B cell (primary cell): ENCODE data around the gene KRTAP10-1. TPM values are rescaled to one million over a fixed set of nuclear protein-coding genes. Genes with fewer than 3 reads are reported as not detected.

Experiments
- ATAC-seq: fragments of 200-7000 bp; cut with Tn5 transposase; one replicate; pipeline ENCODE4 v1.10.0; 2021; ENCODE audit warnings: low read depth, mild to moderate bottlenecking, moderate number of reproducible peaks, moderate library complexity
- CTCF ChIA-PET: fragments of 350-600 bp; sonication (Branson Sonifier 250); formaldehyde crosslinking; loops from one replicate; lab custom pipeline; 2021; ENCODE audit warnings: antibody characterized with exemption, inconsistent platforms; lab: Charles Lee
- POLR2A ChIA-PET: fragments of 350-600 bp; sonication (Branson Sonifier 250); formaldehyde crosslinking; loops from one replicate; lab custom pipeline; 2021; ENCODE audit warnings: antibody characterized with exemption; lab: Charles Lee
- DNase-seq: peaks from one replicate; pipeline ENCODE4 v3.0.0; 2013
- H2AFZ ChIP-seq: 2 replicates; pipeline ENCODE4 v1.6.1; 2012; ENCODE audit warnings: mild to moderate bottlenecking, low read depth, low read length; ENCODE audit not compliant: insufficient read depth, poor library complexity, severe bottlenecking
- H3K27ac ChIP-seq, 2 donors: 1 replicate in 1 of 2; 2 replicates in 1 of 2; pipeline ENCODE4 v1.5.1; 2012 to 2013; ENCODE audit warnings: low read length in 2 of 2, mild to moderate bottlenecking in 2 of 2, moderate library complexity in 1 of 2
- H3K27me3 ChIP-seq, 4 experiments: fragments of 200-600 bp in 1 of 4; sonication (generic) in 1 of 4; replicated peaks in 1 of 4; 1 replicate in 2 of 4; 2 replicates in 2 of 4; pipeline versions ENCODE4 v1.6.1 to v1.7.0; 2013 to 2016; ENCODE audit warnings: low read length in 3 of 4, mild to moderate bottlenecking in 2 of 4, mixed read lengths in 1 of 4, moderate library complexity in 1 of 4; ENCODE audit not compliant: insufficient read depth in 4 of 4, control insufficient read depth in 3 of 4; ENCODE audit errors: control extremely low read depth in 1 of 4
- H3K36me3 ChIP-seq, 2 experiments: replicated peaks in 1 of 2; 1 replicate in 1 of 2; 2 replicates in 1 of 2; pipeline versions ENCODE4 v1.6.1 to v1.7.1; 2013; ENCODE audit warnings: low read length in 1 of 2; ENCODE audit not compliant: insufficient read depth in 2 of 2, control insufficient read depth in 1 of 2; ENCODE audit errors: control extremely low read depth in 1 of 2, extremely low read depth in 1 of 2
- H3K4me1 ChIP-seq, 2 donors: fragments of 200-600 bp in 1 of 2; sonication (generic) in 1 of 2; 1 replicate in 1 of 2; 2 replicates in 1 of 2; pipeline versions ENCODE4 v1.5.1 to v1.6.1; 2013 to 2017; ENCODE audit warnings: low read length in 2 of 2; ENCODE audit not compliant: control insufficient read depth in 2 of 2, insufficient read depth in 2 of 2
- H3K4me2 ChIP-seq: replicated peaks from 2 replicates; pipeline ENCODE3; 2012; ENCODE audit warnings: mild to moderate bottlenecking, low read depth, low read length; ENCODE audit not compliant: poor library complexity, severe bottlenecking
- H3K4me3 ChIP-seq, 5 experiments: fragments of 200-600 bp in 1 of 5; sonication (generic) in 1 of 5; 1 replicate in 3 of 5; 2 replicates in 2 of 5; pipeline versions ENCODE4 v1.5.1 to v1.7.0; 2011 to 2016; ENCODE audit warnings: low read length in 4 of 5, mild to moderate bottlenecking in 4 of 5, low read depth in 2 of 5, control low read depth in 1 of 5, moderate library complexity in 1 of 5; ENCODE audit not compliant: insufficient read depth in 1 of 5; ENCODE audit errors: control extremely low read depth in 1 of 5, extremely low read depth in 1 of 5
- H3K79me2 ChIP-seq: fragments of 200-600 bp; sonication (generic); one replicate; pipeline ENCODE4 v1.6.0; 2016; ENCODE audit warnings: low read length; ENCODE audit not compliant: control insufficient read depth, insufficient read depth
- H3K9ac ChIP-seq: fragments of 200-600 bp; sonication (generic); 2 replicates; pipeline ENCODE4 v1.6.1; 2017; ENCODE audit warnings: mild to moderate bottlenecking, low read length, moderate library complexity
- H3K9me3 ChIP-seq, 3 donors: one replicate each; pipeline versions ENCODE4 v1.6.1 to v1.7.1; 2013; ENCODE audit warnings: low read length in 2 of 3; ENCODE audit not compliant: control insufficient read depth in 2 of 3, insufficient read depth in 1 of 3; ENCODE audit errors: control extremely low read depth in 1 of 3
- H4K20me1 ChIP-seq: 2 replicates; pipeline ENCODE4 v1.6.0; 2012; ENCODE audit warnings: mild to moderate bottlenecking, low read length; ENCODE audit not compliant: insufficient read depth, control insufficient read depth, poor library complexity, severe bottlenecking
- H3K27ac Mint-ChIP-seq: one replicate; pipeline ENCODE4 v1.8.0; 2021; ENCODE audit warnings: mixed read lengths
- H3K27me3 Mint-ChIP-seq: one replicate; pipeline ENCODE4 v1.8.0; 2021; ENCODE audit warnings: mixed read lengths
- H3K4me1 Mint-ChIP-seq: one replicate; pipeline ENCODE4 v1.8.0; 2021; ENCODE audit warnings: mixed read lengths
- H3K4me3 Mint-ChIP-seq: one replicate; pipeline ENCODE4 v1.8.0; 2021; ENCODE audit warnings: mixed read lengths
- H3K9me3 Mint-ChIP-seq: one replicate; pipeline ENCODE4 v1.8.0; 2022; ENCODE audit warnings: mixed read lengths; ENCODE audit not compliant: insufficient read depth
- CTCF ChIP-seq: fragments of 200-600 bp; IDR thresholded peaks from one replicate; pipeline ENCODE4 v1.8.0; 2022; ENCODE audit warnings: antibody characterized with exemption, mild to moderate bottlenecking
- EZH2 ChIP-seq: IDR thresholded peaks from 2 replicates; pipeline ENCODE4 v1.6.1; 2012; ENCODE audit warnings: borderline replicate concordance, low read depth, mild to moderate bottlenecking, moderate library complexity, low read length; ENCODE audit not compliant: insufficient read depth, poor library complexity, severe bottlenecking
- WGBS: methylation state at CpG from one replicate; pipeline ENCODE4 v1.1.5; 2013; ENCODE audit warnings: missing lambda C conversion rate; ENCODE audit not compliant: insufficient coverage; 5-methylcytosine and 5-hydroxymethylcytosine counted together
- intact Hi-C: fragments of 100-400 bp; cut with micrococcal nuclease; formaldehyde crosslinking; loops from one replicate; pipeline ENCODE4 v1.10.0; 2022
- polyA plus RNA-seq: library from polyadenylated mRNA; depleted of rRNA; stranded (reverse); fragments of >200 nt; gene quantifications from 2 replicates; pipeline ENCODE4 v1.2.3, GENCODE V29; 2012
- total RNA-seq, 2 donors: library from RNA; stranded (reverse); fragments of 120-200 nt in 1 of 2; gene quantifications; 1 replicate in 1 of 2; 2 replicates in 1 of 2; pipeline versions ENCODE4 v1.2.3 to v1.2.4, GENCODE V29; 2013 to 2022

Gene KRTAP10-1
- total and polyA plus RNA-seq, 2 donors (not counting 1 experiment from before 2014, with no cell fraction given): not detected

- ChIA-PET CTCF (no interaction called here), POLR2A (no interaction called here)
- H4K20me1 ChIP-seq: no peaks in the 10 kb centered on the region
- DNase-seq: no peak
- Mint-ChIP-seq H3K4me3 (no peak overlapping the region), H3K27me3 (peaks cover 4% of the 10 kb centered on the region), H3K27ac (no peak overlapping the region), H3K9me3 (no peaks in the 10 kb centered on the region), H3K4me1 (no peaks in the 10 kb centered on the region)
- H3K36me3 ChIP-seq: no peaks in the 10 kb centered on the region
- no peak for TF ChIP-seq EZH2
- TF ChIP-seq CTCF: no peak
- WGBS: 87% methylated on average over 12 of the region's 15 CpGs
- no peak for ATAC-seq
- H3K9me3 ChIP-seq: peaks cover 0 to 6% (median 0%) of the 10 kb centered on the region in 3 donors
- H3K4me1 ChIP-seq: no peaks in the 10 kb centered on the region
- peaks cover 0 to 5% (median 0%) of the 10 kb centered on the region in 4 experiments for H3K27me3 ChIP-seq
- H3K79me2 ChIP-seq: no peaks in the 10 kb centered on the region
- intact Hi-C loops: no loop called here
- no peak overlapping the region for H3K27ac ChIP-seq
- no peak overlapping the region for H2AFZ ChIP-seq
- no peak overlapping the region for H3K9ac ChIP-seq
- H3K4me2 ChIP-seq: no peak overlapping the region
- H3K4me3 ChIP-seq: no peak overlapping the region
Observed at GRCh38 chr21:44517175-44517899, 22.7 kb downstream of the KRTAP10-1 start.

- intact Hi-C loops: no loop called here
- Mint-ChIP-seq H3K9me3 (no peaks in the 10 kb centered on the region), H3K27me3 (peaks cover 4% of the 10 kb centered on the region), H3K4me1 (no peaks in the 10 kb centered on the region), H3K4me3 (no peak overlapping the region), H3K27ac (no peak overlapping the region)
- ChIA-PET POLR2A (no interaction called here), CTCF (no interaction called here)
- WGBS: 92% methylated on average over 9 of the region's 10 CpGs
- TF ChIP-seq EZH2 (no peak), CTCF (no peak)
- Histone ChIP-seq H3K79me2 (no peaks in the 10 kb centered on the region), H3K27ac (no peak overlapping the region), H3K9me3 (peaks cover 0 to 6% (median 0%) of the 10 kb centered on the region in 3 donors), H3K27me3 (peaks cover 0 to 5% (median 0%) of the 10 kb centered on the region in 4 experiments), H4K20me1 (no peaks in the 10 kb centered on the region), H2AFZ (no peak overlapping the region), H3K4me3 (no peak overlapping the region), H3K36me3 (no peaks in the 10 kb centered on the region), H3K4me1 (no peaks in the 10 kb centered on the region), H3K9ac (no peak overlapping the region), H3K4me2 (no peak overlapping the region)
- DNase-seq (no peak), ATAC-seq (no peak)
Observed at GRCh38 chr21:44516828-44517174, 23.2 kb downstream of the KRTAP10-1 start.
